ENCODE measurements around the gene IL1RL2. TPM values are rescaled to one million over a fixed set of nuclear protein-coding genes. Genes with fewer than 3 reads are reported as not detected.

IL1RL2 gene
- total RNA-seq, 1 experiment from 2014 or later = not detected

DNA sequence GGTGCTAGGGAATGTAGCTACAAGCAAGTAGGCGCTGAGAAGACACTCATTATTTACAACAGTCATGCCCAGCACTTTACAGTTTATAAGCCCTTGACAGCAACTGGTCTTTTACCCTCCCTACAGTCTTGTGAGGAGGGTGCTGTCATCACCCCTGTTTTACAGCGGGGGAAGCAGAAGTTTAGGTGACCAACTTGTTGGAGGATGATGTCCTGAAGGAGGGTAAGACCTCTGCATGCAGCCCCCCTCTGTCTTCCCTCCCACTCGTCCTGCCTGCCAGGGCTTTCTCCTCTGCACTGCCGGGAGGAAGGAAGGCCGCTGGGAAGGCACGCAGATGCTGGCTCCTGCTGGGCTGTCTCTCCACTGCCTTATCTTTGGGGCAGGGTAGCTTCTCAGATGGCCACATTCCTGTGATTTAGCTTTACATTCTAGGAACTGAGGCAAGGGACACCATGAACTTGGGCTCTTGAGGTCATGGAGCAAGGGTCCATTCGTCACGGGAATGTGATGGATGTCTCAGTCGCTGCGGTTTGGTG lies 43.3 kb upstream of the IL1RL2 start:
- no peak overlapping the region for H3K27ac ChIP-seq (ENCODE audit: low read depth, low read length)
- H3K4me3 ChIP-seq (replicated peaks in 1 of 2; ENCODE audit: low read depth in 1 of 2, low read length in 2 of 2) = peak overlapping the region; percentile 53 to 74
- peak overlapping the region; percentile 96 for H3K4me2 ChIP-seq (ENCODE audit: low read length)
- no peaks in the 10 kb centered on the region for H3K9me2 ChIP-seq (ENCODE audit: insufficient read depth)
- peaks cover 0 to 20% of the 10 kb centered on the region in 2 experiments; a peak in 2 of 4 replicates for H3K4me1 ChIP-seq (ENCODE audit: control insufficient read depth in 1 of 2, insufficient read depth in 2 of 2, low read length in 2 of 2)
- ATAC-seq (no peak), DNase-seq (ENCODE audit: low read depth, low spot score) (no peak)
- H2AFZ ChIP-seq (ENCODE audit: low read depth, low read length, poor library complexity, severe bottlenecking) = no peak overlapping the region
- intact Hi-C loops (cut with micrococcal nuclease) = no loop called here
- CTCF ChIA-PET = interaction anchor here (1.3 to 1.8 kb wide), 2 partner anchors 23 to 123 kb away, joined by 3 to 8 read pairs; no protein-coding TSS in a partner anchor
- TF ChIP-seq YY1 (IDR thresholded peaks at IDR 0.05; ENCODE audit: extremely low read depth, insufficient replicate concordance, low read depth, low read length) = no peak
- TF ChIP-seq ZBTB33 (IDR thresholded peaks at IDR 0.05; ENCODE audit: extremely low read depth, insufficient replicate concordance, low read length) = no peak
- TF ChIP-seq EGR1 (IDR thresholded peaks at IDR 0.05; ENCODE audit: low read depth) = no peak
- TF ChIP-seq POLR2AphosphoS5 (IDR thresholded peaks at IDR 0.05; ENCODE audit: low read depth, low read length) = no peak
- TF ChIP-seq, protein P1, sequence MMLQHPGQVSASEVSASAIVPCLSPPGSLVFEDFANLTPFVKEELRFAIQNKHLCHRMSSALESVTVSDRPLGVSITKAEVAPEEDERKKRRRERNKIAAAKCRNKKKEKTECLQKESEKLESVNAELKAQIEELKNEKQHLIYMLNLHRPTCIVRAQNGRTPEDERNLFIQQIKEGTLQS (IDR thresholded peaks at IDR 0.05) = no peak
- TF ChIP-seq ZFX (IDR thresholded peaks at IDR 0.05) = no peak
- no peak for TF ChIP-seq SRF (IDR thresholded peaks at IDR 0.05; ENCODE audit: low read depth)
- TF ChIP-seq CEBPB (IDR thresholded peaks at IDR 0.05; ENCODE audit: low read depth) = no peak
- TF ChIP-seq ZNF274 (IDR thresholded peaks at IDR 0.05; ENCODE audit: low read depth, low read length) = no peak
- TF ChIP-seq RAD21 (IDR thresholded peaks at IDR 0.05; ENCODE audit: low read depth) = no peak
- TF ChIP-seq ELF1 (IDR thresholded peaks at IDR 0.05; ENCODE audit: borderline replicate concordance, low read depth) = no peak
- TF ChIP-seq POLR2A (IDR thresholded peaks at IDR 0.05; ENCODE audit: borderline replicate concordance, extremely low read depth, insufficient read depth, insufficient read length) = no peak
- TF ChIP-seq TCF7L2 (IDR thresholded peaks at IDR 0.05; ENCODE audit: borderline replicate concordance, extremely low read depth, insufficient read depth, insufficient read length) = no peak
- no peak for TF ChIP-seq JUND (IDR thresholded peaks at IDR 0.05)
- TF ChIP-seq, protein P2, sequence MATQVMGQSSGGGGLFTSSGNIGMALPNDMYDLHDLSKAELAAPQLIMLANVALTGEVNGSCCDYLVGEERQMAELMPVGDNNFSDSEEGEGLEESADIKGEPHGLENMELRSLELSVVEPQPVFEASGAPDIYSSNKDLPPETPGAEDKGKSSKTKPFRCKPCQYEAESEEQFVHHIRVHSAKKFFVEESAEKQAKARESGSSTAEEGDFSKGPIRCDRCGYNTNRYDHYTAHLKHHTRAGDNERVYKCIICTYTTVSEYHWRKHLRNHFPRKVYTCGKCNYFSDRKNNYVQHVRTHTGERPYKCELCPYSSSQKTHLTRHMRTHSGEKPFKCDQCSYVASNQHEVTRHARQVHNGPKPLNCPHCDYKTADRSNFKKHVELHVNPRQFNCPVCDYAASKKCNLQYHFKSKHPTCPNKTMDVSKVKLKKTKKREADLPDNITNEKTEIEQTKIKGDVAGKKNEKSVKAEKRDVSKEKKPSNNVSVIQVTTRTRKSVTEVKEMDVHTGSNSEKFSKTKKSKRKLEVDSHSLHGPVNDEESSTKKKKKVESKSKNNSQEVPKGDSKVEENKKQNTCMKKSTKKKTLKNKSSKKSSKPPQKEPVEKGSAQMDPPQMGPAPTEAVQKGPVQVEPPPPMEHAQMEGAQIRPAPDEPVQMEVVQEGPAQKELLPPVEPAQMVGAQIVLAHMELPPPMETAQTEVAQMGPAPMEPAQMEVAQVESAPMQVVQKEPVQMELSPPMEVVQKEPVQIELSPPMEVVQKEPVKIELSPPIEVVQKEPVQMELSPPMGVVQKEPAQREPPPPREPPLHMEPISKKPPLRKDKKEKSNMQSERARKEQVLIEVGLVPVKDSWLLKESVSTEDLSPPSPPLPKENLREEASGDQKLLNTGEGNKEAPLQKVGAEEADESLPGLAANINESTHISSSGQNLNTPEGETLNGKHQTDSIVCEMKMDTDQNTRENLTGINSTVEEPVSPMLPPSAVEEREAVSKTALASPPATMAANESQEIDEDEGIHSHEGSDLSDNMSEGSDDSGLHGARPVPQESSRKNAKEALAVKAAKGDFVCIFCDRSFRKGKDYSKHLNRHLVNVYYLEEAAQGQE (IDR thresholded peaks at IDR 0.05; ENCODE audit: low read depth) = no peak
- no peak for TF ChIP-seq MAX (IDR thresholded peaks at IDR 0.05)
- RAD21 ChIA-PET (ENCODE audit: low non-redundant PET in 1 of 2, low total read pairs in 2 of 2, uncharacterized antibody in 2 of 2, unreplicated experiment in 2 of 2) = no interaction called here
- TSS peak; percentile 69 for BruUV-seq (replicated peaks)
- H3K9me3 ChIP-seq (ENCODE audit: control insufficient read depth in 1 of 2, insufficient read depth in 1 of 2, low read depth in 1 of 2, low read length in 2 of 2) = 0 out of 4 replicates have a peak, but pooled peaks cover 0 to 6% of the 10 kb centered on the region in 2 experiments
- no peaks in the 10 kb centered on the region for H3K27me3 ChIP-seq (ENCODE audit: insufficient read depth, low read length)
- POLR2A ChIA-PET = no interaction called here
- H4K20me1 ChIP-seq (ENCODE audit: insufficient read depth) = no peaks in the 10 kb centered on the region
- H3K79me2 ChIP-seq (ENCODE audit: insufficient read depth, low read length) = no peaks in the 10 kb centered on the region
- H3K36me3 ChIP-seq (ENCODE audit: control insufficient read depth in 1 of 2, insufficient read depth in 2 of 2, low read length in 2 of 2) = no peaks in the 10 kb centered on the region
- 0 out of 2 replicates have a peak overlapping the region, but pooled peaks have one; percentile 60 for H3K9ac ChIP-seq (ENCODE audit: low read length)

Data from HCT116 (cell line).